ENCODE results near the gene SHB. TPM values are rescaled to one million over a fixed set of nuclear protein-coding genes. Genes with fewer than 3 reads are reported as not detected.

The SHB gene
- total and polyA plus RNA-seq, 2 of the 13 experiments (the other 11 are each of a cell fraction or from before 2014, with no cell fraction given) = 19.4 to 20.7 TPM

- 0 out of 2 replicates have a peak, but pooled peaks have one; percentile 43 for TF ChIP-seq ZNF615 (CRISPR knock-in tag; IDR thresholded peaks at IDR 0.05; ENCODE audit: borderline replicate concordance)
- TF ChIP-seq ZNF781 (CRISPR knock-in tag; IDR thresholded peaks at IDR 0.05; ENCODE audit: borderline replicate concordance, not compliant biosample characterization) = no peak
- peak; percentile 23; the same call in 1 of the 2 replicates for TF ChIP-seq SIN3A (IDR thresholded peaks at IDR 0.05; ENCODE audit: borderline replicate concordance, low read depth, low read length)
- TF ChIP-seq ZNF891 (CRISPR knock-in tag; IDR thresholded peaks at IDR 0.05) = peak; percentile 83; the same call in 1 of the 2 replicates
- peak; percentile 88 for TF ChIP-seq RXRA (CRISPR knock-in tag; IDR thresholded peaks at IDR 0.05)
- TF ChIP-seq NR2F6 (IDR thresholded peaks at IDR 0.05) = peak; percentile 73
- peak; percentile 89 for TF ChIP-seq NR2F6 (CRISPR knock-in tag; IDR thresholded peaks at IDR 0.05)
- no peak for TF ChIP-seq LRRFIP1 (CRISPR knock-in tag; conservative IDR thresholded peaks at IDR 0.05)
- TF ChIP-seq BRF2 (CRISPR knock-in tag; IDR thresholded peaks at IDR 0.05) = no peak
- no peak for TF ChIP-seq ZNF136 (CRISPR knock-in tag; IDR thresholded peaks at IDR 0.05; ENCODE audit: low read depth)
- TF ChIP-seq ZNF512B (CRISPR knock-in tag; IDR thresholded peaks at IDR 0.05; ENCODE audit: borderline replicate concordance) = no peak
- TF ChIP-seq E2F5 (CRISPR knock-in tag; conservative IDR thresholded peaks at IDR 0.05) = no peak
- no peak for TF ChIP-seq ZNF563 (CRISPR knock-in tag; IDR thresholded peaks at IDR 0.05)
- 0 out of 2 replicates have a peak, but pooled peaks have one; percentile 26 for TF ChIP-seq ZNF143 (CRISPR knock-in tag; IDR thresholded peaks at IDR 0.05)
- TF ChIP-seq ZNF280D (CRISPR knock-in tag; IDR thresholded peaks at IDR 0.05) = peak; percentile 52
- no peak for TF ChIP-seq ASH2L (IDR thresholded peaks at IDR 0.05; ENCODE audit: insufficient read length, low read depth, low read length)
- TF ChIP-seq KLF16 (CRISPR knock-in tag; IDR thresholded peaks at IDR 0.05) = 0 out of 4 replicates have a peak, but pooled peaks of 1 of the 2 experiments have one; percentile 23
Measured at GRCh38 chr9:38008168-38009034, 60.6 kb downstream of the SHB start (continued).

All from HepG2 (cell line).